ENCODE results near the gene GPBP1L1. TPM values are rescaled to one million over a fixed set of nuclear protein-coding genes. Genes with fewer than 3 reads are reported as not detected.

The GPBP1L1 gene
- total and polyA plus RNA-seq, 2 of the 13 experiments (the other 11 are each of a cell fraction or from before 2014, with no cell fraction given) = 45.9 to 86.1 TPM

GRCh38 chr1:45594412-45594811, 91.9 kb downstream of the GPBP1L1 start:
- ATAC-seq (peak; percentile 25; the same call in 2 of the 3 replicates), FAIRE-seq (no peak), DNase-seq (ENCODE audit: low spot score) (no peak)
- POLR2A ChIA-PET = no interaction called here
- Histone ChIP-seq H3K9ac (ENCODE audit: insufficient read depth, low read depth, low read length) (no peak overlapping the region), H3K4me2 (ENCODE audit: low read depth, low read length) (no peak overlapping the region), H2AFZ (ENCODE audit: low read length) (no peak overlapping the region), H4K20me1 (ENCODE audit: insufficient read depth, low read length) (peaks cover 9% of the 10 kb centered on the region; the same call in 1 of the 2 replicates), H3K9me3 (ENCODE audit: low read length) (no peaks in the 10 kb centered on the region), H3K79me2 (ENCODE audit: insufficient read depth, low read length) (peaks cover 87% of the 10 kb centered on the region), H3K36me3 (replicated peaks in 1 of 2; ENCODE audit: control insufficient read depth in 1 of 2, insufficient read depth in 2 of 2, low read length in 2 of 2) (peaks cover 13 to 56% of the 10 kb centered on the region in 2 experiments), H3K4me3 (replicated peaks in 1 of 3; ENCODE audit: insufficient read depth in 1 of 3, low read depth in 2 of 3, low read length in 3 of 3) (no peak overlapping the region), H3K27ac (ENCODE audit: extremely low read length, insufficient read depth, low read length) (no peak overlapping the region), H3K4me1 (ENCODE audit: insufficient read depth, low read length) (0 out of 2 replicates have a peak, but pooled peaks cover 4% of the 10 kb centered on the region), H3K27me3 (ENCODE audit: control insufficient read depth in 1 of 2, insufficient read depth in 2 of 2, low read length in 2 of 2) (no peaks in the 10 kb centered on the region)
- WGBS (ENCODE audit: low lambda C conversion rate) = 97% methylated on average over 4 of the region's 4 CpGs
- CTCF ChIA-PET (ENCODE audit: low intra/inter-chr PET ratio, low total read pairs) = no interaction called here
- TF ChIP-seq NR2F6 (IDR thresholded peaks at IDR 0.05) = no peak
- no peak for TF ChIP-seq NR2F6 (CRISPR knock-in tag; IDR thresholded peaks at IDR 0.05)
- no peak for TF ChIP-seq CREM (IDR thresholded peaks at IDR 0.05)
- no peak for TF ChIP-seq CREM (CRISPR knock-in tag; IDR thresholded peaks at IDR 0.05)
- TF ChIP-seq ZNF143 (CRISPR knock-in tag; IDR thresholded peaks at IDR 0.05) = no peak
- TF ChIP-seq ZBTB14 (CRISPR knock-in tag; IDR thresholded peaks at IDR 0.05) = no peak
- no peak for TF ChIP-seq ZSCAN29 (CRISPR knock-in tag; conservative IDR thresholded peaks at IDR 0.05)
- no peak for TF ChIP-seq MNT (IDR thresholded peaks at IDR 0.05)
- TF ChIP-seq TP53 (CRISPR knock-in tag; conservative IDR thresholded peaks at IDR 0.05) = no peak
- TF ChIP-seq ZNF704 (CRISPR knock-in tag; IDR thresholded peaks at IDR 0.05; ENCODE audit: borderline replicate concordance) = no peak
- TF ChIP-seq KAT8 (CRISPR knock-in tag; IDR thresholded peaks at IDR 0.05) = no peak
- no peak for TF ChIP-seq CSRNP2 (CRISPR knock-in tag; conservative IDR thresholded peaks at IDR 0.05; ENCODE audit: low read depth)
- TF ChIP-seq RCOR2 (CRISPR knock-in tag; IDR thresholded peaks at IDR 0.05) = no peak
- TF ChIP-seq SMYD3 (CRISPR knock-in tag; IDR thresholded peaks at IDR 0.05) = no peak
- TF ChIP-seq CENPT (CRISPR knock-in tag; IDR thresholded peaks at IDR 0.05; ENCODE audit: low read depth) = no peak
- TF ChIP-seq PTBP1 (IDR thresholded peaks at IDR 0.05; ENCODE audit: low read depth, low read length, poor library complexity, severe bottlenecking) = no peak
- no peak for TF ChIP-seq ZNF468 (CRISPR knock-in tag; IDR thresholded peaks at IDR 0.05)
- no peak for TF ChIP-seq ZBTB49 (CRISPR knock-in tag; IDR thresholded peaks at IDR 0.05; ENCODE audit: borderline replicate concordance)
- in situ Hi-C loops (cut with HindIII; ENCODE audit: extremely low pct_ligation_motif_present, low pct_unique_long_range_greater_than_20kb) = loop anchor here (25.0 kb wide), 1 partner anchor 232 kb away; no protein-coding TSS in a partner anchor
- intact Hi-C loops (cut with micrococcal nuclease; ENCODE audit: unreplicated experiment) = no loop called here
- no TSS peak for BruUV-seq (replicated peaks)
